ENCODE data around the gene B3GALT6. TPM values are rescaled to one million over a fixed set of nuclear protein-coding genes. Genes with fewer than 3 reads are reported as not detected.

The B3GALT6 gene
- total RNA-seq, 4 donors from 2014 or later = 1.8 to 23.5 (median 17.6) TPM

DNA sequence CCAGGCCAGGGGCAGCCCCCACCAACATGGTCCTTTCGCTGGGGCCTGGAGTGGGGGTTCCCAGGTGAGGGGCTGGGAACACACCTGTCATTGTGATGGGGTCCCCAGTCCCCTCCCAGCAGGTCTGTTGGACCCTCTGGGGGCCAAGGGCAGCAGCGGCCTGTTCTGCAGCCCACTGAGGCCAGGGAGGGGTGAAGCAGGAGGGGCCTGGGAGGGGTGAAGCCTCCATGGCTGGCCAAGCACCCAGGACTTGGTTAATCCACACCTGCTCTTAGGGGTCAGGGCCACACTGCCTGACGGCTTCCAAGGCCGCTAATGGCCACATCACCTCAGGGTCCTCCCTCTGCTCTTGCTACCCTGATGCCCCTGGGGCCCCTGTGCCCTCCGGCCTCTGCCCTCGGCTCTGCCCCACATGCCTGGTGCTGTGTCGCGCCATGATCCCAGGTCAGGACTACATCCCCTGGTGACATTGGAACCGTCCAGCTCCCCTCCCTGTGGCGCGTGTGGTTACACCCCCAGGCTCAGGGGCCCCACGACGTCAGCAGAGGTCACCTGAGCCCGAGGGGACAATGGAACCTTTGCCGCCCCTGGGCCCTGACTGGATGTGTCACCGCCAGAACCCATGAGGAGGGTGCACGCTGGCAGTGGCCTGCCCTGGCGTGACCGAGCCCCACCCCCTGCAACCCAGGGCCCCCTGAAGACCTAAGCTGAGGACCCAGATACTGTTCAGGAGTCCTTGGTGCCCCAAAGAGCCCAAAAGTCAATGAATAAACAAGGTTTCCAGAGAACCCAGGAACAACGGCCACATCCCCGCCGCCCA is 32.7 kb upstream of the B3GALT6 start:
- H3K36me3 ChIP-seq = no peaks in the 10 kb centered on the region
- TF ChIP-seq, protein P1, sequence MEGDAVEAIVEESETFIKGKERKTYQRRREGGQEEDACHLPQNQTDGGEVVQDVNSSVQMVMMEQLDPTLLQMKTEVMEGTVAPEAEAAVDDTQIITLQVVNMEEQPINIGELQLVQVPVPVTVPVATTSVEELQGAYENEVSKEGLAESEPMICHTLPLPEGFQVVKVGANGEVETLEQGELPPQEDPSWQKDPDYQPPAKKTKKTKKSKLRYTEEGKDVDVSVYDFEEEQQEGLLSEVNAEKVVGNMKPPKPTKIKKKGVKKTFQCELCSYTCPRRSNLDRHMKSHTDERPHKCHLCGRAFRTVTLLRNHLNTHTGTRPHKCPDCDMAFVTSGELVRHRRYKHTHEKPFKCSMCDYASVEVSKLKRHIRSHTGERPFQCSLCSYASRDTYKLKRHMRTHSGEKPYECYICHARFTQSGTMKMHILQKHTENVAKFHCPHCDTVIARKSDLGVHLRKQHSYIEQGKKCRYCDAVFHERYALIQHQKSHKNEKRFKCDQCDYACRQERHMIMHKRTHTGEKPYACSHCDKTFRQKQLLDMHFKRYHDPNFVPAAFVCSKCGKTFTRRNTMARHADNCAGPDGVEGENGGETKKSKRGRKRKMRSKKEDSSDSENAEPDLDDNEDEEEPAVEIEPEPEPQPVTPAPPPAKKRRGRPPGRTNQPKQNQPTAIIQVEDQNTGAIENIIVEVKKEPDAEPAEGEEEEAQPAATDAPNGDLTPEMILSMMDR (IDR thresholded peaks at IDR 0.05) = no peak
- no peak for TF ChIP-seq POLR2A (IDR thresholded peaks at IDR 0.05)
- H3K4me1 ChIP-seq = peaks cover 0 to 8% of the 10 kb centered on the region in 2 donors
- no peak overlapping the region for H3K27ac ChIP-seq
- no peaks in the 10 kb centered on the region for H3K27me3 ChIP-seq
- intact Hi-C loops (cut with DNase I; ENCODE audit: low total_unique reads) = no loop called here
- H3K9me3 ChIP-seq = no peaks in the 10 kb centered on the region
- H3K4me3 ChIP-seq = no peak overlapping the region
- no peak for DNase-seq

DNA sequence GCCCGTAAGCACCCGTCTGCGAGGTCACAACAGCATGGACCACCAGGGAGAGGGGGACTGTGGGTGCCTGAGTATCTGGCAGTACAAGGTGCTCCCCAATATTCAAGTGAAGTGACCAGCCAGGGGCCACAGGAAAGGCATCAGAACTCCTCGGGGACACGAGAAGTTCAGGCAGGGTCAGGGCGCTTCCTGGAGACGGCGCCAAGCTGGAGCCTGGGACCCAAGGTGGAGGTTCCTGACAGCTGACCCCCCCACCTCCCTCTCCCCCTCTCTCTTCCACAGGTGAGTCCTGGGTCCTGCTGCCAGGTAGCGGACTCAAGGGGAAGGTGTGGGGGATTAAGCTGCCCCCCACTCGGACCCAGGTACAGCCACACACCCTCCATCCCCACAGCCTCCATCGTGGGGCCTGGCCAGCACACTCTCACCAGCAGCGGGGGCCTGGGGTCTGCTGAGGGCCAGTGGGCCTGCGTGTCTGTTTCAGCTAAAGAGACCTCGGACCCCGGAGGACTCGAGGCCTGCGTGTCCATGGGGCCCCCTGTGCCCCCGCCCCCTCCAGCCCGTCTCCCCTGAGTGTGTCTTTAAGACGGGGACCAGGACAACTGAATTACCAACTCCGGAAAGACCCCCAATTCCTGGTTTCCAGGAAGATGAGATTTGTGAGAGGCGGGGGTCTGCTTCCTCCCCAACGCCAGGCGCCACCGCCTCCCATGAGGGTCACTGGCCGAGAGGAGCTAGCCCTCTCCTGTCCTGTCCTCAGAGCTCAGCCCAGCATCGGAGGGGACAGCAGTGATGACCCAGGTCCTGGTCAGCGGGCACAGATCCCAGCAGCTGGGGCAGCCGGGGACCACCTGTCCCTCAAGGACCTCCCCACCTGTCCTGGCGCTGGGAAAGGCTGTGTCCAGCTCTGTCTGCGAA is 31.8 kb upstream of the B3GALT6 start:
- Histone ChIP-seq H3K27me3 (no peaks in the 10 kb centered on the region), H3K4me1 (peaks cover 0 to 8% of the 10 kb centered on the region in 2 donors), H3K9me3 (no peaks in the 10 kb centered on the region), H3K4me3 (peak overlapping the region in 1 of 2 donors; percentile 14), H3K27ac (no peak overlapping the region), H3K36me3 (no peaks in the 10 kb centered on the region)
- intact Hi-C loops (cut with DNase I; ENCODE audit: low total_unique reads) = no loop called here
- no peak for DNase-seq
- TF ChIP-seq, protein P1 (IDR thresholded peaks at IDR 0.05) = no peak
- TF ChIP-seq POLR2A (IDR thresholded peaks at IDR 0.05) = no peak

DNA sequence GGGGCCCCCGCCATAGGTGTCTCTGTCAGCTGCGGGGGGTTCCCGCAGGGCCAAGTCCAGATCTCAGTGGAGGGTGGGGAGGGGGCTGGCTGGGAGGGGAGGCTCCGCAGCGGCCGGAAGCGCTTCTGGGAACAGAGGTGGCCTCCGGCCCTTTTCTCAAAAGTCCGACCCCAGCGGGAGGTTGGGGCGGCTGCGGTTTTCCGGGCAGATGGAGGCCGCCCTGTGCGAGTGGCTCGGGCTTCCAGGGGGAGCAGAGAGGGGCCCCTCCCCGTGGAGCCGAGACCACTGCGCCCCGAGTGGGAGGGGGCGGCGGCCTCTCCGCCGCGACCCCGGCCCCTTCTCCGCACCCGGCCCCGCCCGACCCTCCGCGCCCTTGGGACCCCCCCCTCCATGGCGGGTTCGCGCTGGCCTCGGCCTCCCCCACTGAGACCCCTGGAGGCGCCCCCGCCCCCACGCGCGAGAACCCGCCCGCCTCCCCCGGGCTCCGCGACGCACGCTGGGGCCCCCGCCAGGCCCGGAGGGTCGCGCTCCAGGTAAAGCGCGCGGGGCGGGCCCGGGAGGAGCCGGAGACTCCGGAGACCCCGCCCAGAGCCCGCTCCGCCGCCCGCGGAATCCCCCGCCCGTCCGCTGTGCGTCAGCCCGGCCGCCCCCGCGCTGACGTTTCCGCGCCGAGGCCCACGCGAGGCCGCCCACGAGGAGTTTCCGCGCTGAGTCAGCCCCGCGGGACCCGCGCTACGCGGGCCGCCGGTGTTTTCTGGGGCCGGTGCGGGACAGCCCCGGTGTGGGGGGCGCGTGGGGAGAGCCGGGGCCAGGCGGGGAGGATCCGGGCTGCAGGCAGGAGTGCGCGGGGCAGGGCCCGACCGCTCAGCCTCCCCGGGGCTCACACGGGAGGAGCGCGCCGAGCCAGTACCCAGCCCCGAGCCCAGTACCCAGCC is 30.9 kb upstream of the B3GALT6 start:
- peaks cover 0 to 9% of the 10 kb centered on the region in 2 donors for H3K4me1 ChIP-seq
- DNase-seq = peak; percentile 48 to 75
- H3K27ac ChIP-seq = peak overlapping the region; percentile 3 to 33
- no peaks in the 10 kb centered on the region for H3K36me3 ChIP-seq
- intact Hi-C loops (cut with DNase I; ENCODE audit: low total_unique reads) = no loop called here
- H3K9me3 ChIP-seq = no peaks in the 10 kb centered on the region
- TF ChIP-seq, protein P1 (IDR thresholded peaks at IDR 0.05) = no peak
- peak in 1 of 2 donors; percentile 25 for TF ChIP-seq POLR2A (IDR thresholded peaks at IDR 0.05)
- H3K27me3 ChIP-seq = no peaks in the 10 kb centered on the region
- H3K4me3 ChIP-seq = peak overlapping the region; percentile 14 to 36

DNA sequence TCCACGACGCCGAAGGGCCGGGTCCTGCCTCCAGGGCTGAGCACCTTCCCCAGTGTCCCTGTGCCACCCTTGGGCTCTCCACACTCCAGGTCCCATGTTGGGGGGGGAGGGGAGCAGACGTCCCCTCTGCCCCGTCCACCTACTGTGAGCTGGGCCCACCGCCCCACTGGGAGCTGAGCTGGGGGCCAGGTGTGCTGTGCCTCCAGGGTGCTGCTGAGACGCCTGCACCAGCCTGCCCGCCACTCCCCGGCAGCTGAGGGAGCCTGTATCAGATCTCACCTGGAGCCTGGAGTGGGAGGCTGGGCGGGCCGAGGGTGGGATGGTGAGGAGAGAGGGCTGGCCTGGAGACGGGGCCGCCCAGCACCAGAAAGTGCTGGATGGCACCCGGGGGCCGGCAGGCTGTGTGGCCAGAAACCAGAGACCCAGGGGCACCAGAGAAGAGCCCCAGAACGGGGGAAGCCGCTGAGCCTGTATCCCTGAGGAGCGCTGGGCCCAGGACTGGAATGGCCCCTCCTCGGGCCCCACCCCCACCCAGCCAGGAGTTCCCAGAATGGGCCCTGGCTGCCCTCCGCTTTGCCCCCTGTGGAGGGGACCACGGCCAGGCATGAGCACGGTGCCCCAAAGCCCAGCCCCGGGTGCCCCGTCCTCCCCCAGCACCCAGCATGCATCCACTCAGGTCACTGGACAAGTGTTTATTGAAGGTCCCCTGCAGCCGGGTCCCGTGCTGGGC is 29.0 kb upstream of the B3GALT6 start:
- no peak for DNase-seq
- H3K4me3 ChIP-seq = no peak overlapping the region
- TF ChIP-seq, protein P1 (IDR thresholded peaks at IDR 0.05) = no peak
- TF ChIP-seq POLR2A (IDR thresholded peaks at IDR 0.05) = no peak

More for the DNA sequence above, 29.0 kb upstream of the B3GALT6 start:
- Histone ChIP-seq H3K36me3 (no peaks in the 10 kb centered on the region), H3K4me1 (peaks cover 0 to 14% of the 10 kb centered on the region in 2 donors), H3K27me3 (peaks cover 0 to 4% of the 10 kb centered on the region in 2 donors), H3K27ac (no peak overlapping the region), H3K9me3 (no peaks in the 10 kb centered on the region)
- intact Hi-C loops (cut with DNase I; ENCODE audit: low total_unique reads) = no loop called here

Data from uterus (tissue), 4 donors.